Type B pancreatic cell (in vitro differentiated cells): ENCODE data around the gene FNDC5. TPM values are rescaled to one million over a fixed set of nuclear protein-coding genes. Genes with fewer than 3 reads are reported as not detected.

Source experiments
- DNase-seq: peaks from one replicate; pipeline ENCODE4 v3.0.0; 2021; ENCODE audit warnings: mixed read lengths; ENCODE audit not compliant: unreplicated experiment; ENCODE audit errors: extremely low spot score
- H3K27ac Mint-ChIP-seq: 2 replicates; pipeline ENCODE4 v1.8.0; 2021; ENCODE audit warnings: mild to moderate bottlenecking, mixed read lengths
- H3K27me3 Mint-ChIP-seq: 2 replicates; pipeline ENCODE4 v1.8.0; 2021; ENCODE audit warnings: mixed read lengths
- H3K36me3 Mint-ChIP-seq: 2 replicates; pipeline ENCODE4 v1.8.0; 2021; ENCODE audit warnings: mixed read lengths
- H3K4me1 Mint-ChIP-seq: one replicate; pipeline ENCODE4 v1.8.0; 2021; ENCODE audit warnings: mixed read lengths; ENCODE audit not compliant: unreplicated experiment
- H3K4me3 Mint-ChIP-seq: 2 replicates; pipeline ENCODE4 v1.8.0; 2021; ENCODE audit warnings: mild to moderate bottlenecking, mixed read lengths
- H3K9me3 Mint-ChIP-seq: 2 replicates; pipeline ENCODE4 v1.8.0; 2021; ENCODE audit warnings: mixed read lengths
- CTCF ChIP-seq: fragments of 200-600 bp; sonication (generic); conservative IDR thresholded peaks from 2 replicates; pipeline ENCODE4 v1.5.0; 2021; ENCODE audit warnings: antibody characterized with exemption, mild to moderate bottlenecking
- total RNA-seq: library from RNA; stranded (reverse); gene quantifications from 2 replicates; pipeline ENCODE4 v1.2.1, GENCODE V29; 2021; ENCODE audit warnings: low replicate concordance

The FNDC5 gene
- total RNA-seq, 1 donor from 2014 or later: 49.9 TPM

DNA sequence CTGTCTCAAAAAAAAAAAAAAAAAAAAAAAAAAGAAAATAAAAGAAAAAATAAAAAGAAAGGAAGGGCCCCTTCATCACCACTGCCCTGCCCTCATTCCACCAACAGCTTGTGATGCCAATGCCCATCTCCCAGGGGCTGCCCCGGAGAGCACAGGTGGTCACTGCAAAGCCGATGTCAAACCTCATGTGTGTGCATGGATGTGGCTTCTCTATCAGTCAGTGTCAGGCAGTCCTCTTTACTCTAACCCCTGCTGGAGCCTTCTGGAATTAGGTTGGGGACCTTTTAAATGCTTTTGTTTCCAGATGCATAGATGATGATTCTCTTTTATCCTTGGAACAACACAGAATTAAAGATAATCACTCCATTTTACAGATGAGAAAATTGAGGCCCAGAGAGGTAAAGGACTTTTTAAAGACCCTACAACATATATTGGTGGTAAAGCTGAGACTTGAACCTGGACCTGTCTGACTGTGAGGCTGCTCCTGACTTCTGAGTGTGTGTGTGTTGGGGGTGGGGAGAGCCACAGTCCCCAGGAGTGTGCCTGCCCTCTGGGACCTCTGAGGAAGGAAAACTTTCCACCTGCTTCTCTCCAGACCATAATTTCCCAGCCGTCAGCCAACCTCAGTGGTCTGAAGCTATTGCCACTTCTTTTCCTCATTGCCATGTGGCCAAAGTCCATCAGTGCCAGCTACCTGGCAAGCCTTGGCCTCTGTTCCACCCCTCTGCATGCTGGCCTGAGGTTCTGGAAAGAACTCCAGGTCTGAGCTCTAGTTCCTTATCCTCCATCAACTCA lies 33.5 kb upstream of the FNDC5 start:
- no peaks in the 10 kb centered on the region for H3K4me1 Mint-ChIP-seq
- no peaks in the 10 kb centered on the region for H3K9me3 Mint-ChIP-seq
- TF ChIP-seq CTCF: no peak
- H3K4me3 Mint-ChIP-seq: no peak overlapping the region
- DNase-seq: no peak
- H3K27ac Mint-ChIP-seq: no peak overlapping the region
- peaks cover 41% of the 10 kb centered on the region for H3K27me3 Mint-ChIP-seq
- H3K36me3 Mint-ChIP-seq: no peaks in the 10 kb centered on the region

DNA sequence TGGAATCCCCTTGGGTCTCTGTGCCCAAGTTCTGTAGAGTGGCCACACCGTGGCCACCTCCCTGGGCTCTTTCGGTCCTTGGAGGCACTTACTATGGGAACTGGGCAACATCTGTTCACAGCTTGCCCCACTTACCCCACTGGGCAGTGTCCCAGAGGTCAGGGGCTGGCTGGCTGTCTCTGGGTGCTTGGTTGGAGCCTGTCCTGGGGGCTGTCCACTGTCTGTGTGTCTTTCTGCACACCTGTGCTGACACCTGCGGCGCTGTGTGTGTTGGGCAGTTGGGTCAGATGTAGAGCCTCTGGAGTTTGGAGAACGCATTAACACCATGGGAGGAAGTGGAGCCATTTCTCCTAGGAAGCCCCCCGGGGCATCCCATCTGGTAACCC lies 31.8 kb upstream of the FNDC5 start:
- no peak for DNase-seq
- no peaks in the 10 kb centered on the region for H3K36me3 Mint-ChIP-seq
- TF ChIP-seq CTCF: no peak
- no peaks in the 10 kb centered on the region for H3K9me3 Mint-ChIP-seq
- peak overlapping the region; percentile 81 for H3K4me3 Mint-ChIP-seq
- H3K27me3 Mint-ChIP-seq: peaks cover 51% of the 10 kb centered on the region
- peaks cover under 1% of the 10 kb centered on the region for H3K4me1 Mint-ChIP-seq
- peak overlapping the region; percentile 70 for H3K27ac Mint-ChIP-seq

DNA sequence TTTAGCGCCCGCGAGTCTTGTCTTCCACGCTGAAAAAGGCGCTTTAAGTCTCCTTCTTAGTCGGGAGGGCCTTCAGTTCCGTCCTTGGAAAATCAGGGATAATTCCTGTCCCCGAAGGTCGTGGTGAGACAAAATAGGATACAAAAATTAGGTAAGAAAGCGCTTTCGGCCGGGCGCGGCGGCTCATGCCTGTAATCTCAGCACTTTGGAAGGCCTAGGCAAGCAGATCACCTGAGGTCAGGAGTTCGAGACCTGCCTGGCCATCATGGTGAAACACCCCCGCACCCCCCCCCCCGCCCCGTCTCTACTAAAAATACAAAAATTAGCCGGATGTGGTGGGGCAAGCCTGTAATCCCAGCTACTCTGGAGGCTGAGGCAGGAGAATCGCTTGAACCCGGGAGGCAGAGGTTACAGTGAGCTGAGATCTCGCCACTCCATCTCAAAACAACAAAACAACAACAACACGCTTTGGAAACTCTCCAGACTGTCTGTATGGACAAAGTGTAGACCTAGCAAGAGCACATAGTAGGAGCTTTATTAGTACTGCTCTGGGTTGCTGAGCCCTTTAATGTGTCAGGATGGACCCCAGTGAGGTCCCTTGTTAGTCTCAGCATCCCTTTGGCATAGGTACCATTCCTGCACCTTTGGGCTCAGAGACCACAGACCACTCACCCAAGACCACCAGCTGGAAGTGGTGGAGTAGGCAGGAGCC lies 31.3 kb upstream of the FNDC5 start:
- no peaks in the 10 kb centered on the region for H3K9me3 Mint-ChIP-seq
- H3K36me3 Mint-ChIP-seq: no peaks in the 10 kb centered on the region
- H3K4me1 Mint-ChIP-seq: peaks cover 5% of the 10 kb centered on the region
- peak overlapping the region; percentile 88 for H3K4me3 Mint-ChIP-seq
- H3K27me3 Mint-ChIP-seq: peaks cover 55% of the 10 kb centered on the region
- H3K27ac Mint-ChIP-seq: peak overlapping the region; percentile 70
- no peak for TF ChIP-seq CTCF
- DNase-seq: no peak

- Mint-ChIP-seq H3K4me3 (peak within 1 kb of the TSS; percentile 88), H3K9me3 (no peaks in the 10 kb centered on the region), H3K4me1 (peaks cover 5% of the 10 kb centered on the region), H3K27ac (peak within 1 kb of the TSS; percentile 74), H3K27me3 (peaks cover 61% of the 10 kb centered on the region), H3K36me3 (no peaks in the 10 kb centered on the region)
- DNase-seq: no peak
- no peak for TF ChIP-seq CTCF
These were observed 30.5 kb upstream of the FNDC5 start, which contains the start of gene TMEM54 for GRCh38 chr1:32900956-32901822. Gene TMEM54, minus strand, starts transcription at chr1:32901389. Its CDS starts 151 bp downstream, at chr1:32901238.

GRCh38 chr1:32900371-32900955 lies 29.8 kb upstream of the FNDC5 start:
- H3K27me3 Mint-ChIP-seq: peaks cover 64% of the 10 kb centered on the region
- H3K4me3 Mint-ChIP-seq: peak overlapping the region; percentile 88
- no peak for TF ChIP-seq CTCF
- H3K27ac Mint-ChIP-seq: peak overlapping the region; percentile 74
- H3K9me3 Mint-ChIP-seq: no peaks in the 10 kb centered on the region
- H3K4me1 Mint-ChIP-seq: peaks cover 9% of the 10 kb centered on the region
- H3K36me3 Mint-ChIP-seq: no peaks in the 10 kb centered on the region
- DNase-seq: no peak
